HS-5 (cell line): ENCODE results near the gene DYNLT5.
"Not testable (repeated sequence)": the region's sequence is repeated elsewhere in the genome, so short reads cannot be mapped to it uniquely, and the experiment has no call there.

ENCODE experiments used
- DNase-seq: peaks from one replicate; pipeline ENCODE4 v3.0.0-alpha.2; 2012; ENCODE audit warnings: low read depth

Gene DYNLT5

DNA sequence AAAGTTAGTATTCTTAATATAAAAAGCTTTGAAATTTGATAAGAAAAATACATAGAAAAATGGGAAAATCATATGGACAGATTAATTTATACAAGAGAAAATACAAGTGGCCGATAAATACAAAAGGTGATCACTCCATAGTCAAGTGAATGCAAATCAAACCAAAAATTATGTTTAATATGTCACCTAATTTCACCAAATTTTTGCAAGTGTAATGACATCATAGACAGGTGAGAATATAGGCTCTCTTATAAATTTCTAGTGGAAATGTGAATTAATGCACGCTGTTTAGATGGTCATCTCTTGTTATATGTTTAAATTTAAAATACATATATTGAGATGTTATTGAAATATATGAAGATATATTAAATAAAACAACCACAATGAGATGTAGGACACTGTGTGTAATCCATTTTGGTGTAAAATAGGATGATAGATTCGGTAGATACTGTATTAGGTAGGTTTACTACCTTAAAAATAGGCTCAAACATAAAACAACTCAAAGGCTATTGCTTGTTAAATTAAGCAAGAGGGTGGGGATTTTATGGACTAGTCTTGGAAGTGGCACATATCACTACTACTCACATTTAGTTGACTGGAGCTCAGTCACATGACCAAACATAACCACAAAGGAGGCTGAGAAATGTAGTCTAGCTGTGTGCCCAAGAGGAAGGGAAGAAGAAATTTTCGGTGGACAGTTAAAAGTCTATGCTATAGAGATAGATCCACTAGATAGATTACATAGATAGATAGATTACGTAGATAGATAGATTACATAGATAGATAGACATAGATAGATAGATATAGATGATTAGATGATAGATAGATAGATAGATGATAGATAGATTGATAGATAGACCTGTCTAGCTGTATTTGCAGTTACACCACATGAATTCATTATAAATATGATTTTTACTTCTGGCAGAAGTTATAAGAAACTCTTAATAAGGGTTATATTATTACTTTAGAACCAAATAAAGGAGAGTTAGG is 39.7 kb downstream of the DYNLT5 start:
- DNase-seq: no peak

DNA sequence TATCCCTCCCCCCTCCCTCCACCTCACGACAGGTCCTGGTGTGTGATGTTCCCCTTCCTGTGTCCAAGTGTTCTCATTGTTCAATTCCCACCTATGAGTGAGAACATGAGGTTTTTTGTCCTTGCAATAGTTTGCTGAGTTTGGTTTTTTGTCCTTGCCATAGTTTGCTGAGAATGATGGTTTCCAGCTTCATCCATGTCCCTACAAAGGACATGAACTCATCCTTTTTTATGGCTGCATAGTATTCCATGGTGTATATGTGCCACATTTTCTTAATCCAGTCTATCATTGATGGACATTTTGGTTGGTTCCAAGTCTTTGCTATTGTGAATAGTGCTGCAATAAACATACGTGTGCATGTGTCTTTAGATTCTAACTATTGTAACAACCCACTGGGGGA is 43.6 kb downstream of the DYNLT5 start:
- DNase-seq: not testable (repeated sequence)

DNA sequence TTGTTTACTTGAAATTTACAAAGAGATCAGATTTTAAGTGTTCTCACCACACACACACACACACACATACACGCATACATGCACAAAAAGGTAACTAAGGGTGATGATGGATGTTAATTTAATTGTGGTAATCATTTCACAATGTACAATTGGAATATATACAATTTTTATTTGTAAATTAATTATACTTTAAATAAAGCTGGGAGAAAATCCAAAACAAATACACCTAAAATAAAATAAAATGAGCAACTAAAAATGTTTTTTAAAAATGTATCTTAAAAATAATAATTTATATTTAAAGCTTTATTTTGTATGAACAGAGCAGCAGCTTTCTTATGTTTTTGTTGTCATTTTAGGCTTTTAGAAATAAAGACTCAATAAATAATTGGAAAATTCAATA is 57.0 kb downstream of the DYNLT5 start:
- no peak for DNase-seq

DNA sequence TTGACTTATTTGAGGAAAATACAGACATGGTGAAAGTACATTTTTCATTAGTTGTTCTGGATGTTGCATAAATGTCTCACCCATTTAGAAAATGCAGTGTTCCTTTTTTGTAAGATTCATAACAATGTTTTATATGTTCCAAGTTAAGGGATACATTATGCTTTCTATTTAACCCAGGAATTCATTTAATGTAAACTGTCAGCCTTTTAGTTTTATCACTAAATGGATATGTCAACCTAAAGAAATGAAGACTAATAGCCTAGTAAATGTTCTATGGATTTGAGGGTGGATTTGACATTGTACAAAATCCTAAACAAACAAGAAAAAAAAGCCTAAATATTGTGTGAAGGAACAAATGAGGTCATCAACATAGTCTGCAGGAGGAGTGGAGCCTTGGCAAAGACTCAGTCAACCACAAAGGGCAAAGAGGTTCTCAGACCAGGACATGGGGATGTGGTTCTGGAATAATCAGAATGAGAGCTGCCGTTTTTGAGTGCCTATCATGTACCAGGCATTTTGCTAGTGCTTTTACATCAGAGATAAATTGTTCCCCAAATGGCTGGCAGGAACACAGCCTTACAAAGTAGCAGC is 57.6 kb downstream of the DYNLT5 start:
- DNase-seq: no peak

DNA sequence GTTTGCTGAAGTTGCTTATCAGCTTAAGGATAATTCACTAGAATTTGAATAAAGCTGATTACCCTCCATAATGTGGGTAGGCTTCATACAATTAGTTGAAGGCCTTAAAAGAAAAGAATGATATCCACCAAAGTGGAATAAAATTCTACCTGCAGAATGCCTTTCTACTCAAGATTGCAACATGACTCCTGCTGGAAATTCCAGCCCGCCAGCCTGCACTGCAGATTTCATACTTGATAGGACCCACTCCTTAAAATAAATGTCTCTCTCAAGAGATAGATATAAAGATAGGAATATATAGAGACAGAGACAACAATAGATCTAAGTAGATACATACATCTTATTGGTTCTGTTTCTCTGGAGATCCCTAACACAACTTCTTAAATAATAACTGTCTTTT is 72.5 kb downstream of the DYNLT5 start:
- no peak for DNase-seq
